Kidney epithelial cell (primary cell): ENCODE data around the gene ZNF280B. TPM values are rescaled to one million over a fixed set of nuclear protein-coding genes. Genes with fewer than 3 reads are reported as not detected.
"Not testable (repeated sequence)": the region's sequence is repeated elsewhere in the genome, so short reads cannot be mapped to it uniquely, and the experiment has no call there.

Experiments
- DNase-seq: peaks from one replicate; pipeline ENCODE4 v3.0.0-alpha.2; 2010; ENCODE audit warnings: low read depth
- H3K27me3 ChIP-seq: 2 replicates; pipeline ENCODE4 v1.6.0; 2011; ENCODE audit warnings: low read length; ENCODE audit not compliant: control insufficient read depth, insufficient read depth
- H3K36me3 ChIP-seq: 2 replicates; pipeline ENCODE4 v1.5.1; 2011; ENCODE audit warnings: low read length; ENCODE audit not compliant: control insufficient read depth, insufficient read depth
- H3K4me3 ChIP-seq: 2 replicates; pipeline ENCODE4 v1.5.1; 2011; ENCODE audit warnings: low read depth, mild to moderate bottlenecking, control low read depth, low read length
- CTCF ChIP-seq: IDR thresholded peaks from 2 replicates; pipeline ENCODE4 v1.5.1; 2011; ENCODE audit warnings: mild to moderate bottlenecking, moderate library complexity, low read length, control low read depth, inconsistent platforms; ENCODE audit not compliant: insufficient read depth, poor library complexity, severe bottlenecking
- total RNA-seq: library from RNA; depleted of rRNA; stranded (reverse); fragments of >200 nt; gene quantifications from 2 replicates; pipeline ENCODE4 v1.2.3, GENCODE V29; 2015

Gene ZNF280B
- total RNA-seq, 1 donor from 2014 or later: 4.0 TPM

GRCh38 chr22:22536916-22537315, 28.4 kb upstream of the ZNF280B start:
- Histone ChIP-seq H3K4me3 (no peak overlapping the region), H3K36me3 (no peaks in the 10 kb centered on the region), H3K27me3 (no peaks in the 10 kb centered on the region)
- no peak for DNase-seq
- TF ChIP-seq CTCF: no peak

- DNase-seq: no peak
- TF ChIP-seq CTCF: no peak
- Histone ChIP-seq H3K36me3 (no peaks in the 10 kb centered on the region), H3K4me3 (no peak overlapping the region), H3K27me3 (no peaks in the 10 kb centered on the region)
These were observed 28.0 kb upstream of the ZNF280B start for GRCh38 chr22:22536515-22536914.

GRCh38 chr22:22535662-22536061, 27.1 kb upstream of the ZNF280B start:
- no peak for TF ChIP-seq CTCF

GRCh38 chr22:22534604-22535415, 26.3 kb upstream of the ZNF280B start:
- no peak for DNase-seq
- Histone ChIP-seq H3K36me3 (no peaks in the 10 kb centered on the region), H3K4me3 (no peak overlapping the region), H3K27me3 (no peaks in the 10 kb centered on the region)
- TF ChIP-seq CTCF: no peak

More at GRCh38 chr22:22535662-22536061, 27.1 kb upstream of the ZNF280B start:
- Histone ChIP-seq H3K4me3 (no peak overlapping the region), H3K27me3 (no peaks in the 10 kb centered on the region), H3K36me3 (no peaks in the 10 kb centered on the region)
- no peak for DNase-seq

- Histone ChIP-seq H3K27me3 (no peaks in the 10 kb centered on the region), H3K4me3 (no peak overlapping the region), H3K36me3 (no peaks in the 10 kb centered on the region)
- TF ChIP-seq CTCF: no peak
- DNase-seq: no peak
These were observed 25.3 kb upstream of the ZNF280B start for GRCh38 chr22:22533863-22534262.

- no peak overlapping the region for H3K4me3 ChIP-seq
- TF ChIP-seq CTCF: no peak
- H3K27me3 ChIP-seq: no peaks in the 10 kb centered on the region
- no peaks in the 10 kb centered on the region for H3K36me3 ChIP-seq
- DNase-seq: no peak
These were observed 24.9 kb upstream of the ZNF280B start for GRCh38 chr22:22533417-22533816.

GRCh38 chr22:22532547-22533071, 24.1 kb upstream of the ZNF280B start:
- not testable (repeated sequence) for H3K27me3 ChIP-seq, DNase-seq, H3K4me3 ChIP-seq, H3K36me3 ChIP-seq
